ENCODE data around the gene NXPE3. TPM values are rescaled to one million over a fixed set of nuclear protein-coding genes. Genes with fewer than 3 reads are reported as not detected.

The NXPE3 gene
- total and polyA plus RNA-seq, 9 of the 15 experiments (the other 6 are each of a cell fraction or from before 2014, with no cell fraction given) = 0.25 to 2.5 (median 0.95) TPM

DNA sequence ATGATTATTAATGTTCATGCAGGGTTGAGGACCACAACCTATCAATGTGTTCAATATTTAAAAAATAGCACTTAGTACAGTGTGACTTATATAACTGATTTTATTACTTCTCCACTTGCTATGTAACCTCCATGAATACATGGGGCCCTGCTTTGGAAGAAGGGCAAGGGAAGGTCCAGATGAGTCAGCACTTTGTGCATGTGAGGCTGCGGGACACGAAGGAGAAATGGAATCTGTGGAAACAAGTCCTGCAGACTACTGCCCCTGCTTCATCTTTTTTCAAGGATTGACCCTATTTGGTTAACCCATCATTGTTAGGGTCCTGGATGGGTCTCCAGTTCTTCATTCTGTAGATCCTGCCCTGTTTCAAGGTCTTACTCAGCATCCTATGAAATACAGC, 1.6 kb downstream of the NXPE3 start (continued):
- TF ChIP-seq, protein P1, sequence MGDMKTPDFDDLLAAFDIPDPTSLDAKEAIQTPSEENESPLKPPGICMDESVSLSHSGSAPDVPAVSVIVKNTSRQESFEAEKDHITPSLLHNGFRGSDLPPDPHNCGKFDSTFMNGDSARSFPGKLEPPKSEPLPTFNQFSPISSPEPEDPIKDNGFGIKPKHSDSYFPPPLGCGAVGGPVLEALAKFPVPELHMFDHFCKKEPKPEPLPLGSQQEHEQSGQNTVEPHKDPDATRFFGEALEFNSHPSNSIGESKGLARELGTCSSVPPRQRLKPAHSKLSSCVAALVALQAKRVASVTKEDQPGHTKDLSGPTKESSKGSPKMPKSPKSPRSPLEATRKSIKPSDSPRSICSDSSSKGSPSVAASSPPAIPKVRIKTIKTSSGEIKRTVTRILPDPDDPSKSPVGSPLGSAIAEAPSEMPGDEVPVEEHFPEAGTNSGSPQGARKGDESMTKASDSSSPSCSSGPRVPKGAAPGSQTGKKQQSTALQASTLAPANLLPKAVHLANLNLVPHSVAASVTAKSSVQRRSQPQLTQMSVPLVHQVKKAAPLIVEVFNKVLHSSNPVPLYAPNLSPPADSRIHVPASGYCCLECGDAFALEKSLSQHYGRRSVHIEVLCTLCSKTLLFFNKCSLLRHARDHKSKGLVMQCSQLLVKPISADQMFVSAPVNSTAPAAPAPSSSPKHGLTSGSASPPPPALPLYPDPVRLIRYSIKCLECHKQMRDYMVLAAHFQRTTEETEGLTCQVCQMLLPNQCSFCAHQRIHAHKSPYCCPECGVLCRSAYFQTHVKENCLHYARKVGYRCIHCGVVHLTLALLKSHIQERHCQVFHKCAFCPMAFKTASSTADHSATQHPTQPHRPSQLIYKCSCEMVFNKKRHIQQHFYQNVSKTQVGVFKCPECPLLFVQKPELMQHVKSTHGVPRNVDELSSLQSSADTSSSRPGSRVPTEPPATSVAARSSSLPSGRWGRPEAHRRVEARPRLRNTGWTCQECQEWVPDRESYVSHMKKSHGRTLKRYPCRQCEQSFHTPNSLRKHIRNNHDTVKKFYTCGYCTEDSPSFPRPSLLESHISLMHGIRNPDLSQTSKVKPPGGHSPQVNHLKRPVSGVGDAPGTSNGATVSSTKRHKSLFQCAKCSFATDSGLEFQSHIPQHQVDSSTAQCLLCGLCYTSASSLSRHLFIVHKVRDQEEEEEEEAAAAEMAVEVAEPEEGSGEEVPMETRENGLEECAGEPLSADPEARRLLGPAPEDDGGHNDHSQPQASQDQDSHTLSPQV (IDR thresholded peaks at IDR 0.05) = no peak
- TF ChIP-seq, protein P2, sequence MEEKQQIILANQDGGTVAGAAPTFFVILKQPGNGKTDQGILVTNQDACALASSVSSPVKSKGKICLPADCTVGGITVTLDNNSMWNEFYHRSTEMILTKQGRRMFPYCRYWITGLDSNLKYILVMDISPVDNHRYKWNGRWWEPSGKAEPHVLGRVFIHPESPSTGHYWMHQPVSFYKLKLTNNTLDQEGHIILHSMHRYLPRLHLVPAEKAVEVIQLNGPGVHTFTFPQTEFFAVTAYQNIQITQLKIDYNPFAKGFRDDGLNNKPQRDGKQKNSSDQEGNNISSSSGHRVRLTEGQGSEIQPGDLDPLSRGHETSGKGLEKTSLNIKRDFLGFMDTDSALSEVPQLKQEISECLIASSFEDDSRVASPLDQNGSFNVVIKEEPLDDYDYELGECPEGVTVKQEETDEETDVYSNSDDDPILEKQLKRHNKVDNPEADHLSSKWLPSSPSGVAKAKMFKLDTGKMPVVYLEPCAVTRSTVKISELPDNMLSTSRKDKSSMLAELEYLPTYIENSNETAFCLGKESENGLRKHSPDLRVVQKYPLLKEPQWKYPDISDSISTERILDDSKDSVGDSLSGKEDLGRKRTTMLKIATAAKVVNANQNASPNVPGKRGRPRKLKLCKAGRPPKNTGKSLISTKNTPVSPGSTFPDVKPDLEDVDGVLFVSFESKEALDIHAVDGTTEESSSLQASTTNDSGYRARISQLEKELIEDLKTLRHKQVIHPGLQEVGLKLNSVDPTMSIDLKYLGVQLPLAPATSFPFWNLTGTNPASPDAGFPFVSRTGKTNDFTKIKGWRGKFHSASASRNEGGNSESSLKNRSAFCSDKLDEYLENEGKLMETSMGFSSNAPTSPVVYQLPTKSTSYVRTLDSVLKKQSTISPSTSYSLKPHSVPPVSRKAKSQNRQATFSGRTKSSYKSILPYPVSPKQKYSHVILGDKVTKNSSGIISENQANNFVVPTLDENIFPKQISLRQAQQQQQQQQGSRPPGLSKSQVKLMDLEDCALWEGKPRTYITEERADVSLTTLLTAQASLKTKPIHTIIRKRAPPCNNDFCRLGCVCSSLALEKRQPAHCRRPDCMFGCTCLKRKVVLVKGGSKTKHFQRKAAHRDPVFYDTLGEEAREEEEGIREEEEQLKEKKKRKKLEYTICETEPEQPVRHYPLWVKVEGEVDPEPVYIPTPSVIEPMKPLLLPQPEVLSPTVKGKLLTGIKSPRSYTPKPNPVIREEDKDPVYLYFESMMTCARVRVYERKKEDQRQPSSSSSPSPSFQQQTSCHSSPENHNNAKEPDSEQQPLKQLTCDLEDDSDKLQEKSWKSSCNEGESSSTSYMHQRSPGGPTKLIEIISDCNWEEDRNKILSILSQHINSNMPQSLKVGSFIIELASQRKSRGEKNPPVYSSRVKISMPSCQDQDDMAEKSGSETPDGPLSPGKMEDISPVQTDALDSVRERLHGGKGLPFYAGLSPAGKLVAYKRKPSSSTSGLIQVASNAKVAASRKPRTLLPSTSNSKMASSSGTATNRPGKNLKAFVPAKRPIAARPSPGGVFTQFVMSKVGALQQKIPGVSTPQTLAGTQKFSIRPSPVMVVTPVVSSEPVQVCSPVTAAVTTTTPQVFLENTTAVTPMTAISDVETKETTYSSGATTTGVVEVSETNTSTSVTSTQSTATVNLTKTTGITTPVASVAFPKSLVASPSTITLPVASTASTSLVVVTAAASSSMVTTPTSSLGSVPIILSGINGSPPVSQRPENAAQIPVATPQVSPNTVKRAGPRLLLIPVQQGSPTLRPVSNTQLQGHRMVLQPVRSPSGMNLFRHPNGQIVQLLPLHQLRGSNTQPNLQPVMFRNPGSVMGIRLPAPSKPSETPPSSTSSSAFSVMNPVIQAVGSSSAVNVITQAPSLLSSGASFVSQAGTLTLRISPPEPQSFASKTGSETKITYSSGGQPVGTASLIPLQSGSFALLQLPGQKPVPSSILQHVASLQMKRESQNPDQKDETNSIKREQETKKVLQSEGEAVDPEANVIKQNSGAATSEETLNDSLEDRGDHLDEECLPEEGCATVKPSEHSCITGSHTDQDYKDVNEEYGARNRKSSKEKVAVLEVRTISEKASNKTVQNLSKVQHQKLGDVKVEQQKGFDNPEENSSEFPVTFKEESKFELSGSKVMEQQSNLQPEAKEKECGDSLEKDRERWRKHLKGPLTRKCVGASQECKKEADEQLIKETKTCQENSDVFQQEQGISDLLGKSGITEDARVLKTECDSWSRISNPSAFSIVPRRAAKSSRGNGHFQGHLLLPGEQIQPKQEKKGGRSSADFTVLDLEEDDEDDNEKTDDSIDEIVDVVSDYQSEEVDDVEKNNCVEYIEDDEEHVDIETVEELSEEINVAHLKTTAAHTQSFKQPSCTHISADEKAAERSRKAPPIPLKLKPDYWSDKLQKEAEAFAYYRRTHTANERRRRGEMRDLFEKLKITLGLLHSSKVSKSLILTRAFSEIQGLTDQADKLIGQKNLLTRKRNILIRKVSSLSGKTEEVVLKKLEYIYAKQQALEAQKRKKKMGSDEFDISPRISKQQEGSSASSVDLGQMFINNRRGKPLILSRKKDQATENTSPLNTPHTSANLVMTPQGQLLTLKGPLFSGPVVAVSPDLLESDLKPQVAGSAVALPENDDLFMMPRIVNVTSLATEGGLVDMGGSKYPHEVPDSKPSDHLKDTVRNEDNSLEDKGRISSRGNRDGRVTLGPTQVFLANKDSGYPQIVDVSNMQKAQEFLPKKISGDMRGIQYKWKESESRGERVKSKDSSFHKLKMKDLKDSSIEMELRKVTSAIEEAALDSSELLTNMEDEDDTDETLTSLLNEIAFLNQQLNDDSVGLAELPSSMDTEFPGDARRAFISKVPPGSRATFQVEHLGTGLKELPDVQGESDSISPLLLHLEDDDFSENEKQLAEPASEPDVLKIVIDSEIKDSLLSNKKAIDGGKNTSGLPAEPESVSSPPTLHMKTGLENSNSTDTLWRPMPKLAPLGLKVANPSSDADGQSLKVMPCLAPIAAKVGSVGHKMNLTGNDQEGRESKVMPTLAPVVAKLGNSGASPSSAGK (IDR thresholded peaks at IDR 0.05) = peak; percentile 55
- no peak for TF ChIP-seq ZNF780A (CRISPR knock-in tag; IDR thresholded peaks at IDR 0.05)
- TF ChIP-seq, protein P3, sequence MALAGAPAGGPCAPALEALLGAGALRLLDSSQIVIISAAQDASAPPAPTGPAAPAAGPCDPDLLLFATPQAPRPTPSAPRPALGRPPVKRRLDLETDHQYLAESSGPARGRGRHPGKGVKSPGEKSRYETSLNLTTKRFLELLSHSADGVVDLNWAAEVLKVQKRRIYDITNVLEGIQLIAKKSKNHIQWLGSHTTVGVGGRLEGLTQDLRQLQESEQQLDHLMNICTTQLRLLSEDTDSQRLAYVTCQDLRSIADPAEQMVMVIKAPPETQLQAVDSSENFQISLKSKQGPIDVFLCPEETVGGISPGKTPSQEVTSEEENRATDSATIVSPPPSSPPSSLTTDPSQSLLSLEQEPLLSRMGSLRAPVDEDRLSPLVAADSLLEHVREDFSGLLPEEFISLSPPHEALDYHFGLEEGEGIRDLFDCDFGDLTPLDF (CRISPR knock-in tag; IDR thresholded peaks at IDR 0.05) = no peak
- no peak for TF ChIP-seq NFRKB (IDR thresholded peaks at IDR 0.05; ENCODE audit: low read depth)
- TF ChIP-seq ZNF175 (CRISPR knock-in tag; IDR thresholded peaks at IDR 0.05; ENCODE audit: low read depth) = no peak
- no peak for TF ChIP-seq ZC3H4 (CRISPR knock-in tag; IDR thresholded peaks at IDR 0.05; ENCODE audit: borderline replicate concordance)
- TF ChIP-seq, protein P4, sequence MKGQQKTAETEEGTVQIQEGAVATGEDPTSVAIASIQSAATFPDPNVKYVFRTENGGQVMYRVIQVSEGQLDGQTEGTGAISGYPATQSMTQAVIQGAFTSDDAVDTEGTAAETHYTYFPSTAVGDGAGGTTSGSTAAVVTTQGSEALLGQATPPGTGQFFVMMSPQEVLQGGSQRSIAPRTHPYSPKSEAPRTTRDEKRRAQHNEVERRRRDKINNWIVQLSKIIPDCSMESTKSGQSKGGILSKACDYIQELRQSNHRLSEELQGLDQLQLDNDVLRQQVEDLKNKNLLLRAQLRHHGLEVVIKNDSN (CRISPR knock-in tag; IDR thresholded peaks at IDR 0.05) = no peak
- peak; percentile 77 for TF ChIP-seq NFE2L1 (tag; IDR thresholded peaks at IDR 0.05; ENCODE audit: borderline replicate concordance, low read depth)
- TF ChIP-seq KLF1 (tag; IDR thresholded peaks at IDR 0.05) = no peak
- TF ChIP-seq CEBPB (tag; IDR thresholded peaks at IDR 0.05) = no peak

Measured in K562 (cell line).